Duodenal mucosa (tissue), 2 donors: Measurements from ENCODE around the gene RBM20.

ENCODE experiments used
- H3K27ac ChIP-seq: one replicate; pipeline ENCODE4 v1.7.0; 2013; ENCODE audit warnings: low read depth, low read length
- H3K27me3 ChIP-seq, 2 donors: one replicate each; pipeline ENCODE4 v1.7.0; 2013; ENCODE audit warnings: low read length in 2 of 2, control low read depth in 1 of 2; ENCODE audit not compliant: insufficient read depth in 2 of 2, control insufficient read depth in 1 of 2
- H3K36me3 ChIP-seq, 2 donors: one replicate each; pipeline ENCODE4 v1.7.0; 2013; ENCODE audit warnings: low read length in 2 of 2, control low read depth in 1 of 2; ENCODE audit not compliant: insufficient read depth in 2 of 2, control insufficient read depth in 1 of 2
- H3K4me1 ChIP-seq, 2 donors: one replicate each; pipeline ENCODE4 v1.7.0; 2013; ENCODE audit warnings: low read length in 2 of 2, control low read depth in 1 of 2; ENCODE audit not compliant: insufficient read depth in 2 of 2, control insufficient read depth in 1 of 2
- H3K4me3 ChIP-seq, 2 donors: one replicate each; pipeline ENCODE4 v1.7.0; 2013; ENCODE audit warnings: low read length in 2 of 2, low read depth in 1 of 2
- H3K9ac ChIP-seq, 2 donors: one replicate each; pipeline ENCODE4 v1.7.0; 2013; ENCODE audit warnings: low read length in 2 of 2, low read depth in 1 of 2
- H3K9me3 ChIP-seq, 2 donors: one replicate each; pipeline ENCODE4 v1.7.0; 2013; ENCODE audit warnings: low read length in 2 of 2, control low read depth in 1 of 2; ENCODE audit not compliant: control insufficient read depth in 1 of 2

The RBM20 gene

GRCh38 chr10:110671788-110672579 lies 27.8 kb downstream of the RBM20 start:
- H3K36me3 ChIP-seq = no peaks in the 10 kb centered on the region
- H3K27ac ChIP-seq = no peak overlapping the region
- H3K9me3 ChIP-seq = no peaks in the 10 kb centered on the region
- H3K4me3 ChIP-seq = peak overlapping the region; percentile 59 to 75
- peaks cover 8 to 32% of the 10 kb centered on the region in 2 donors for H3K27me3 ChIP-seq
- peak overlapping the region; percentile 30 to 66 for H3K9ac ChIP-seq
- no peaks in the 10 kb centered on the region for H3K4me1 ChIP-seq

DNA sequence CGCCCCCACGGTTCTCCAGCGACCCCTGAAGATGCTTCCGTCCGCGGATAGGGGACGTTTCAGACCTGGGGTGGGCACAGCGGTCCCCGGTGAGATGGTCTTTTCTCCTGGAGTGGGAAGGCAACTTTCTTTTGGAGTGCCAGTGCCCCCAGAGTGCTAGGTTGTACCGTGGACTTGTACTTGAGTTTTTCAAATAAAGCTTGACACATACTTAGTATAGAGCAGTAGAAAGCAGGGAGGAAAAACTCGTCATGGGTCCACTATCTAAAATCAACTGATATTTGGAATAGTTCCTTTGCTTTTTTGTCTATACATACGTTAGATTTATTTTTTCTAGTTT lies 28.4 kb downstream of the RBM20 start:
- peak overlapping the region; percentile 59 to 75 for H3K4me3 ChIP-seq
- H3K36me3 ChIP-seq = no peaks in the 10 kb centered on the region
- H3K9me3 ChIP-seq = no peaks in the 10 kb centered on the region
- H3K4me1 ChIP-seq = no peaks in the 10 kb centered on the region
- peaks cover 8 to 26% of the 10 kb centered on the region in 2 donors for H3K27me3 ChIP-seq
- H3K9ac ChIP-seq = peak overlapping the region; percentile 30 to 66
- no peak overlapping the region for H3K27ac ChIP-seq

- Histone ChIP-seq H3K27me3 (peaks cover 0 to 13% of the 10 kb centered on the region in 2 donors), H3K9ac (no peak overlapping the region), H3K4me1 (no peaks in the 10 kb centered on the region), H3K36me3 (no peaks in the 10 kb centered on the region), H3K4me3 (no peak overlapping the region), H3K9me3 (no peaks in the 10 kb centered on the region), H3K27ac (no peak overlapping the region)
Observed at GRCh38 chr10:110676016-110676415, 31.9 kb downstream of the RBM20 start.

DNA sequence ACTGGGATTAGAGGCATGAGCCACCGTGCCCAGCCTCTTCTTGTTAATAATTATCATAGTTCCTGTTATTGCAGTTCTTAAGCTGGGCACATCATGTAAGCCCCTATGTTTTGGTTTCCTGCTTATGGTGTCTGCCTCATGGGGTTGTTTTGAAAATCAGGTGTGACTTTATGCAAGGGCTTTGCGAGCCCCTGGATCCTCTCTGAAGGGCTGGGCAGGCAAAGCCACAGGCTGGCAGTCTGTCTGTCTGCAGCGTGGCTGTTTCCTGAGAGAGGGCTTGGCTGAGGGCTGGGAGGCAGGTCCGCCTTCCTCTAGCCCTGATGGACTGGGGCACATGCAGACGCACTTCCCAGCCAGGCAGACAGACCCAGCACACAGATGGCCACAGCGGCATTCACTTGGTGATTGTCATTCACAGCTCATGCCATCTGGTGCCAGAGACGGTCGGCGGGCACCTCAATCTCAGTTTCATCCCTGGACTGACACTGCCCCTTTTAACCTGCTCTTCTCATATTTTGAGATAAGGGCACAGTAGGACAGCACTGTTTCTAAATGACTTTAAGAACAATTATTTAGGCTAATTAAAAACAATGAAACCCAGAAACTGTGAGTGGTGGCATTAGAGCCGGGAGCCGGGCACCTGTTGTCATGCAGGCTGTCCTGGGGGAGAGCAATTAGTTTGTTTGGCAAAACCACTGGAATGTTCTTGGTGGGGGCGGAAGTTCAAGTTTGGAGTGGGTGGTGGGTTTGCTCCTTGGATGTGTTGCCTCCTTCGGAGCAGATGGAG lies 35.5 kb downstream of the RBM20 start:
- peaks cover 3 to 5% of the 10 kb centered on the region in 2 donors for H3K27me3 ChIP-seq
- no peak overlapping the region for H3K9ac ChIP-seq
- no peaks in the 10 kb centered on the region for H3K4me1 ChIP-seq
- no peak overlapping the region for H3K4me3 ChIP-seq
- no peaks in the 10 kb centered on the region for H3K36me3 ChIP-seq
- no peaks in the 10 kb centered on the region for H3K9me3 ChIP-seq
- H3K27ac ChIP-seq = no peak overlapping the region

DNA sequence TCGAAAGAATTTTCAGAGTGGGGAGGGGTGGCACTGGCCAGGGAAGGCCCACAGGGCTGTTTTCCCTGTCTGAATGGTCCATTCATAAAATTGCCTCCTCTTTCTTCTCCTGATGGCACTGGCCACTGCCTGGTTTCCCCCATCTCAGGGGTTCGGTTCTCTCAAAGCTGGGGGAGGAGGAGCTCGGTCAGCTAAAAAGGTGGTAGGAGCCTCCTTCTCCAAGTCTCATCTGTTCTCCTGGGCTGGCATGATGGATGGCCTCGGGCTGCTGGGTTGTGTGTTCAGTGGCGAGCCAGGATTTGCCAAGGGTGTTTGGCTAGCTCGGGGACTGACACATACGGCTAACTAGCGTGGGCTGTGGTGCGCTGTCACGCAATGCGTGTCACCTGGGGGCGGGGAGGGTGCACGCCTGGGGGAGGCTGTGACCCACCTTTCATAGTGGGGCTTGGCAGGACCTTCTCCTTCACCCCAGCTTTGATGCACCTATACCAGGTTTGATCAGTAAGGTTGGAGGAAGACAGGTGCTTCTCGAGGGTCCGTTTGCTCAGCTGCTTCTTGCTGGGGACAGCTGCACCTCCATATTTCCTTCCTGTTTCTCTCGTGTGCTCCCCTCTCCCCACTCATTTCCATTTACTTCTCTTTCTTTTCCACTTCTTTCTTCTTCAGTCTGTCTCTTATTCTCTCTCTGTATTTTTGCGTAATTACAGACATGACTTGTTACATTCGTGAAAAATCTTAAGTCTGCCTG lies 36.3 kb downstream of the RBM20 start:
- Histone ChIP-seq H3K27me3 (peaks cover 3 to 5% of the 10 kb centered on the region in 2 donors), H3K9me3 (no peaks in the 10 kb centered on the region), H3K36me3 (no peaks in the 10 kb centered on the region), H3K9ac (no peak overlapping the region), H3K4me3 (no peak overlapping the region), H3K27ac (no peak overlapping the region), H3K4me1 (no peaks in the 10 kb centered on the region)

DNA sequence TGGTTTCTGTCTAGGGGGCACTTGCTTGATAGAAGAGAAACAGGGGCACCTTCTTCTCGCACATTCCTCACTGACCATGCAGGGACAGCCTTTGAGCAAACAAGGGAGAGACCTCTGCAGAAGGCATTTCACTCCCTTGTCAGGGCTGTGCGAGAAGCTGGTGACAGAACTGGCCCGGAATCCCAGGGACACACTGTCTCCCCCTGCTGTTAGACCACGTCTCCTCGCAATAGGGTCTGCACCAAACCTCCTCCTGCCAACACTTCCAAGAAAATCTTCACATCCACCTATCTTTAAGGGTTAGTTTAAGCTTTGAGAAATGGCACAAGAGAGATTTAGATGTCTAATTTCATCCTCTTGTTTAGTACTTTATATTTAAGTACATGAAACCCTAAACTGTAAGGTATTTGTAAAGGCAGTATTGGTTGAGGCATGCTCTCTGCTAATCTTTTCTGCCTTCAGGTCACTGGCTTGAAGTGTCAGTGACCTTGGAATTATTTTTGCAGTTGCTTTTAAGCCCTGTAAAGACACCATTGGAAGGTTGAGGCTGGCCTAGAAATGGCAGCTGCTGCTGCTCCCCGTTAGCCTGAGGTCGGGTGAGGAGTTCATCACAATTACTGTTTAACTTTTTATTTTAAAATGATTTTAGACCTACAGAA lies 37.0 kb downstream of the RBM20 start:
- H3K9me3 ChIP-seq = no peaks in the 10 kb centered on the region
- H3K36me3 ChIP-seq = no peaks in the 10 kb centered on the region

GRCh38 chr10:110682348-110682747 lies 38.2 kb downstream of the RBM20 start:
- peaks cover 5% of the 10 kb centered on the region in 2 donors for H3K27me3 ChIP-seq
- no peak overlapping the region for H3K4me3 ChIP-seq
- H3K36me3 ChIP-seq = no peaks in the 10 kb centered on the region
- H3K4me1 ChIP-seq = no peaks in the 10 kb centered on the region
- no peaks in the 10 kb centered on the region for H3K9me3 ChIP-seq
- H3K27ac ChIP-seq = no peak overlapping the region
- no peak overlapping the region for H3K9ac ChIP-seq

More for the DNA sequence above, 37.0 kb downstream of the RBM20 start:
- Histone ChIP-seq H3K4me3 (no peak overlapping the region), H3K27me3 (peaks cover 5% of the 10 kb centered on the region in 2 donors), H3K4me1 (no peaks in the 10 kb centered on the region), H3K9ac (no peak overlapping the region), H3K27ac (no peak overlapping the region)

DNA sequence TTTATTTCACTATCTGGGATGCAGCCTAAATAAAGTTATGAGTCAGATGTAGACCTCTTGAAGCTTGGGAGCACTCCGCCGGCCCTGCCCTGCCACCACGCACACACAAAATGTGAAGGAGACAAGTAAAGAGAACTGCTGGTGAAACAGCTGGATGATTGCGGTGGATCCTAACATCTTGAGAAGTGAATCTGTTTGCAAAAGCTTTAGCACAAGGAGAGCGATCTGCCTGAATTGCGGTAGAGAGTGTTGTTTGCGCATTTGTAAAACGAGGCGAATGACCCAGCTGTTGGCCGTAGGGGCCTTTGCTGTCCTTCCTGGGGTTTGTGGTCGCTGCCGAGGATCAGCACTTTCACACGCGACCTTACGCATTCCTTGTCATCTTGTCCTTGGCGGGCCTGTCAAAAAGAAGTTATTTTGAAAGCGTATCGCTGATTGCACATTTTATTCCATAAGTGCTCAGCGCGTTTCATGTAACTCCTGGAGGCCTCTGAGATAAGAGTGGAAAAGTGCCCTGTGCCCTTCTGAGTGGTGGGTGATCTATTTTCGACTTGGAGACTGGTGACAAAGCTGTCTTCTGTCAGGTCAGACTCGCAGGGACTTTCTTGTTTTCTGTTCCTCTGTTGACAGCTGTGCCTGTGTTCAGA lies 40.8 kb downstream of the RBM20 start:
- Histone ChIP-seq H3K4me1 (no peaks in the 10 kb centered on the region), H3K9me3 (no peaks in the 10 kb centered on the region), H3K4me3 (no peak overlapping the region), H3K36me3 (no peaks in the 10 kb centered on the region), H3K27ac (no peak overlapping the region), H3K9ac (no peak overlapping the region), H3K27me3 (peaks cover 5 to 7% of the 10 kb centered on the region in 2 donors)

DNA sequence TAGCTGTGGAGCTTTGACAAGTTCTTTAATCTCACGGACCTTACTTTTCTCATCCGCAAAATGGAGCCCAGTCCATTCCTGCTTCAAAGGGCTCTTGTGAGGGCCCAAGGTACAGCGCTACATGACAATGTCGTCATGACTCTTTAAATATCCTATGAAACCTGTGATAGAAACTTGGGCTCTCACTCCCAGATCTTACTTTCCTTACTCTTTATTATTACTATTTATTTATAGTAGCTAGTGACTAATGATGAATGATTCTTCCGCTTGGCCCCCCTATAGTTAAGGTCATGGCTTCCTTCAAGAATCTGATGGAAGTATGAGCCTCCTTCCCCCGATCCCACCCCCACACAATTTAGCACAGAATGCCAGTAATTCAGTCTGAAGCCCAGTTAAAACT lies 41.9 kb downstream of the RBM20 start:
- Histone ChIP-seq H3K4me3 (no peak overlapping the region), H3K4me1 (no peaks in the 10 kb centered on the region), H3K27me3 (peaks cover 5 to 7% of the 10 kb centered on the region in 2 donors), H3K36me3 (no peaks in the 10 kb centered on the region), H3K9ac (no peak overlapping the region), H3K27ac (no peak overlapping the region), H3K9me3 (no peaks in the 10 kb centered on the region)
